Panc1 (cell line): ENCODE data around the gene ADD1. TPM values are rescaled to one million over a fixed set of nuclear protein-coding genes. Genes with fewer than 3 reads are reported as not detected.

ENCODE experiments used
- ATAC-seq: fragments of 200-7000 bp; cut with Tn5 transposase; 2 replicates; pipeline ENCODE4 v1.9.1; 2020; ENCODE audit warnings: mild to moderate bottlenecking, moderate library complexity
- BruUV-seq: library from RNA; stranded (reverse); fragments of 400-500 nt; replicated peaks from 2 replicates; lab custom pipeline; 2021; lab: Mats Ljungman, UMichigan
- CTCF ChIA-PET: fragments of 300-600 bp; sonication (Branson Sonifier 250); formaldehyde crosslinking; loops from one replicate; lab custom pipeline; 2022; ENCODE audit warnings: antibody characterized with exemption; lab: Charles Lee
- POLR2A ChIA-PET: fragments of 300-600 bp; sonication (Branson Sonifier 250); formaldehyde crosslinking; loops from one replicate; lab custom pipeline; 2022; ENCODE audit warnings: antibody characterized with exemption; lab: Charles Lee
- DNase-seq: peaks from one replicate; pipeline ENCODE4 v3.0.0-alpha.2; 2010; ENCODE audit warnings: low read depth, low spot score
- H3K27ac ChIP-seq: 2 replicates; pipeline ENCODE4 v1.5.1; 2011; ENCODE audit warnings: mild to moderate bottlenecking, low read length, inconsistent platforms
- H3K27me3 ChIP-seq: fragments of 200-500 bp; sonication (Bioruptor generic); 2 replicates; pipeline ENCODE4 v1.6.0; 2014; ENCODE audit warnings: low read length, inconsistent platforms; ENCODE audit not compliant: control insufficient read depth, insufficient read depth
- H3K36me3 ChIP-seq: fragments of 200-500 bp; sonication (Bioruptor generic); 2 replicates; pipeline ENCODE4 v1.5.1; 2014; ENCODE audit warnings: inconsistent platforms, mild to moderate bottlenecking, low read length, moderate library complexity; ENCODE audit not compliant: control insufficient read depth, insufficient read depth
- H3K4me1 ChIP-seq: 2 replicates; pipeline ENCODE4 v1.5.1; 2011; ENCODE audit warnings: inconsistent platforms, mild to moderate bottlenecking, low read length, moderate library complexity; ENCODE audit not compliant: control insufficient read depth, insufficient read depth
- H3K4me3 ChIP-seq, 2 experiments: 2 replicates each; pipeline ENCODE4 v1.5.1; 2011 to 2012; ENCODE audit warnings: low read depth in 2 of 2, low read length in 2 of 2, mild to moderate bottlenecking in 2 of 2, inconsistent platforms in 1 of 2, moderate library complexity in 1 of 2
- H3K9me3 ChIP-seq: fragments of 200-500 bp; sonication (Bioruptor generic); 2 replicates; pipeline ENCODE4 v1.5.1; 2014; ENCODE audit warnings: low read depth, mild to moderate bottlenecking, inconsistent platforms, low read length, moderate library complexity; ENCODE audit not compliant: control insufficient read depth, insufficient read depth
- POLR2AphosphoS5 ChIP-seq: IDR thresholded peaks from 2 replicates; pipeline ENCODE4 v1.6.1; 2012; ENCODE audit warnings: mild to moderate bottlenecking, low read depth, low read length, moderate library complexity
- REST ChIP-seq, 2 experiments: IDR thresholded peaks; 2 replicates each; pipeline ENCODE4 v1.6.1; 2011 to 2012; ENCODE audit warnings: low read depth in 2 of 2, control low read depth in 1 of 2, low read length in 1 of 2, mild to moderate bottlenecking in 1 of 2, moderate library complexity in 1 of 2; ENCODE audit not compliant: insufficient read depth in 1 of 2
- SIN3A ChIP-seq: IDR thresholded peaks from 2 replicates; pipeline ENCODE4 v1.6.1; 2012; ENCODE audit warnings: low read depth, mild to moderate bottlenecking, low read length, moderate library complexity, borderline replicate concordance; ENCODE audit not compliant: insufficient read depth
- TCF7L2 ChIP-seq: IDR thresholded peaks from 2 replicates; pipeline ENCODE4 v1.6.1; 2011; ENCODE audit warnings: mild to moderate bottlenecking, low read depth, low read length, inconsistent platforms
- in situ Hi-C: cut with HindIII; loops from 2 replicates; pipeline ENCODE4 v1.10.0; 2016; ENCODE audit warnings: low sequenced_read_pairs, low pct_unique_long_range_greater_than_20kb
- intact Hi-C: fragments of 100-400 bp; cut with micrococcal nuclease; formaldehyde crosslinking; loops from one replicate; pipeline ENCODE4 v1.10.0; 2022; ENCODE audit not compliant: unreplicated experiment
- total RNA-seq: library from RNA; stranded (reverse); gene quantifications from one replicate; pipeline ENCODE4 v1.2.1, GENCODE V29; 2021; ENCODE audit not compliant: unreplicated experiment
- TF ChIP-seq, protein P1 (sequence below): fragments of 450-650 bp; IDR thresholded peaks from 2 replicates; pipeline ENCODE4 v1.5.1; 2017; ENCODE audit warnings: mild to moderate bottlenecking

Gene ADD1
- total RNA-seq, 1 experiment from 2014 or later, result 158 TPM

DNA sequence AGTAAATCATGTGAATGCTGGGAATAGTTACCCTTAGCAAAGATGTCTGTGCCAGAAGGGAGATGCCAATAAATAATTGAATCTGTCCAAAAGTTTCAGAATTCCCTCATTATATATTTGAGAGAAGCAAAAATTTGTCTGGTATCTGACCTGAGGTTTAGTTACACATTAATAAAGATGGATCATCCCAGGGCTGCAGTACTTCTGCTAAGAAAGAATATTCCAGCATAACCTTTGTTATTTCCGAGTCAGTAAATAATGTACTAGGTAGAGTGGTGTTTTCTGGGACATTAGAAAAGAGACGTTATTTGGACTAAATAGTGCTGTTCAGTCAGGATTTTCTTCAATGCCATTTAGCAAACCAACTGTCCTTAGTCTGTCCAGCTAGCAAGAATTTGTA lies 26.4 kb downstream of the ADD1 start:
- Histone ChIP-seq H3K27me3 (no peaks in the 10 kb centered on the region), H3K4me1 (peaks cover 2% of the 10 kb centered on the region; the same call in 1 of the 2 replicates), H3K9me3 (no peaks in the 10 kb centered on the region), H3K4me3 (no peak overlapping the region), H3K36me3 (no peaks in the 10 kb centered on the region), H3K27ac (no peak overlapping the region)
- TF ChIP-seq TCF7L2, result no peak
- no peak for TF ChIP-seq POLR2AphosphoS5
- TF ChIP-seq, protein P1, sequence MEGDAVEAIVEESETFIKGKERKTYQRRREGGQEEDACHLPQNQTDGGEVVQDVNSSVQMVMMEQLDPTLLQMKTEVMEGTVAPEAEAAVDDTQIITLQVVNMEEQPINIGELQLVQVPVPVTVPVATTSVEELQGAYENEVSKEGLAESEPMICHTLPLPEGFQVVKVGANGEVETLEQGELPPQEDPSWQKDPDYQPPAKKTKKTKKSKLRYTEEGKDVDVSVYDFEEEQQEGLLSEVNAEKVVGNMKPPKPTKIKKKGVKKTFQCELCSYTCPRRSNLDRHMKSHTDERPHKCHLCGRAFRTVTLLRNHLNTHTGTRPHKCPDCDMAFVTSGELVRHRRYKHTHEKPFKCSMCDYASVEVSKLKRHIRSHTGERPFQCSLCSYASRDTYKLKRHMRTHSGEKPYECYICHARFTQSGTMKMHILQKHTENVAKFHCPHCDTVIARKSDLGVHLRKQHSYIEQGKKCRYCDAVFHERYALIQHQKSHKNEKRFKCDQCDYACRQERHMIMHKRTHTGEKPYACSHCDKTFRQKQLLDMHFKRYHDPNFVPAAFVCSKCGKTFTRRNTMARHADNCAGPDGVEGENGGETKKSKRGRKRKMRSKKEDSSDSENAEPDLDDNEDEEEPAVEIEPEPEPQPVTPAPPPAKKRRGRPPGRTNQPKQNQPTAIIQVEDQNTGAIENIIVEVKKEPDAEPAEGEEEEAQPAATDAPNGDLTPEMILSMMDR, result no peak
- TF ChIP-seq SIN3A, result no peak
- TF ChIP-seq REST (IDR thresholded peaks at IDR 0.05; ENCODE audit: insufficient read depth in 1 of 2, low read depth in 2 of 2, low read length in 1 of 2), result no peak
- CTCF ChIA-PET, result no interaction called here
- DNase-seq (no peak), ATAC-seq (no peak)
- POLR2A ChIA-PET, result no interaction called here
- intact Hi-C loops (no loop called here), in situ Hi-C loops (no loop called here)
- BruUV-seq, result TSS peak; percentile 7

DNA sequence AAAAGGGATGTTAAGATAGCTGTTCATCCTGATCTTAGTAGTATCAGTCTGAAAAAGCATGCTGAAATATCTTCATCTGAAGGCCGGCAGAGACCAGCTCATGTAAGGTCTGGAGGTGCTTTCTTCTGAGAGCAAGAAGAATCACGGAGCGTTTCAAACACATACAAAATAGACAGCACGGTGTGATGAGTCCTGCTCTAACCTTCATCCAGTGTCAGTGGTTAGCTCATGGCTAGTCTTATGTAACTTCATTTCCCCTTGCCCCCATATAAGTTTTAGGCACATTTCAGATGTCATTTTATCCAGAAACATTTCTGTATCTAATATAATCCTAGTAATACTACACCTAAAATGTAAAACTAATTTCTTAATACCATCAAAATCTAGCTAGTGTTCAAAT lies 27.8 kb downstream of the ADD1 start:
- Histone ChIP-seq H3K27ac (no peak overlapping the region), H3K9me3 (no peaks in the 10 kb centered on the region), H3K4me3 (no peak overlapping the region), H3K27me3 (no peaks in the 10 kb centered on the region), H3K4me1 (peaks cover 2% of the 10 kb centered on the region; the same call in 1 of the 2 replicates), H3K36me3 (no peaks in the 10 kb centered on the region)
- CTCF ChIA-PET, result no interaction called here
- TF ChIP-seq POLR2AphosphoS5 (no peak), SIN3A (no peak), REST (IDR thresholded peaks at IDR 0.05; ENCODE audit: insufficient read depth in 1 of 2, low read depth in 2 of 2, low read length in 1 of 2) (no peak), TCF7L2 (no peak)
- TF ChIP-seq, protein P1, result no peak
- no peak for ATAC-seq
- DNase-seq, result no peak
- in situ Hi-C loops (no loop called here), intact Hi-C loops (no loop called here)
- no TSS peak for BruUV-seq
- POLR2A ChIA-PET, result interaction anchor here (0.7 kb wide), 1 partner anchor 8 kb away, joined by 6 read pairs; no protein-coding TSS in a partner anchor
